Neural progenitor cell (in vitro differentiated cells): ENCODE results near the gene CDC42EP5. TPM values are rescaled to one million over a fixed set of nuclear protein-coding genes. Genes with fewer than 3 reads are reported as not detected.
"Not testable (repeated sequence)": the region's sequence is repeated elsewhere in the genome, so short reads cannot be mapped to it uniquely, and the experiment has no call there.

ENCODE experiments used
- DNase-seq: peaks from one replicate; pipeline ENCODE4 v3.0.0-alpha.2; 2016; ENCODE audit warnings: low spot score
- H2AFZ ChIP-seq: fragments of 200-600 bp; sonication (generic); replicated peaks from 2 replicates; pipeline ENCODE4 v1.6.1; 2016; ENCODE audit warnings: antibody characterized with exemption
- H3F3A ChIP-seq: fragments of 200-600 bp; sonication (generic); 2 replicates; pipeline ENCODE4 v1.6.1; 2016; ENCODE audit warnings: antibody characterized with exemption, low read depth
- H3K27ac ChIP-seq: fragments of 200-600 bp; sonication (generic); 2 replicates; pipeline ENCODE4 v1.5.1; 2016; ENCODE audit warnings: mild to moderate bottlenecking
- H3K27me3 ChIP-seq: fragments of 200-600 bp; sonication (generic); 2 replicates; pipeline ENCODE4 v1.6.1; 2016; ENCODE audit warnings: mild to moderate bottlenecking, moderate library complexity
- H3K36me3 ChIP-seq: fragments of 200-600 bp; sonication (generic); 2 replicates; pipeline ENCODE4 v1.5.1; 2016
- H3K4me1 ChIP-seq: fragments of 200-600 bp; sonication (generic); 2 replicates; pipeline ENCODE4 v1.6.1; 2016; ENCODE audit warnings: mixed run types
- H3K4me2 ChIP-seq: fragments of 200-600 bp; sonication (generic); 2 replicates; pipeline ENCODE4 v1.6.1; 2016
- H3K4me3 ChIP-seq: fragments of 200-600 bp; sonication (generic); 2 replicates; pipeline ENCODE4 v1.5.1; 2016
- H3K79me2 ChIP-seq: fragments of 200-600 bp; sonication (generic); 2 replicates; pipeline ENCODE4 v1.6.1; 2016; ENCODE audit warnings: low read depth
- H3K9ac ChIP-seq: fragments of 200-600 bp; sonication (generic); 2 replicates; pipeline ENCODE4 v1.6.1; 2016
- H3K9me3 ChIP-seq: fragments of 200-600 bp; sonication (generic); 2 replicates; pipeline ENCODE4 v1.5.1; 2016; ENCODE audit warnings: low read depth
- H4K20me1 ChIP-seq: fragments of 200-600 bp; sonication (generic); 2 replicates; pipeline ENCODE4 v1.6.1; 2016; ENCODE audit warnings: low read depth
- H3K27ac Mint-ChIP-seq: 3 replicates; pipeline ENCODE4 v1.8.0; 2021; ENCODE audit warnings: mixed read lengths
- H3K27me3 Mint-ChIP-seq: 2 replicates; pipeline ENCODE4 v1.8.0; 2022; ENCODE audit warnings: low read depth, mild to moderate bottlenecking, inconsistent platforms, moderate library complexity, mixed read lengths; ENCODE audit not compliant: insufficient read depth
- H3K36me3 Mint-ChIP-seq: 3 replicates; pipeline ENCODE4 v1.8.0; 2021; ENCODE audit warnings: mixed read lengths
- H3K4me1 Mint-ChIP-seq: 3 replicates; pipeline ENCODE4 v1.8.0; 2021; ENCODE audit warnings: mixed read lengths
- H3K4me3 Mint-ChIP-seq: 3 replicates; pipeline ENCODE4 v1.8.0; 2021; ENCODE audit warnings: mild to moderate bottlenecking, moderate library complexity, mixed read lengths
- H3K9me3 Mint-ChIP-seq: 3 replicates; pipeline ENCODE4 v1.8.0; 2020; ENCODE audit warnings: mixed read lengths
- CTCF ChIP-seq: fragments of 200-600 bp; sonication (generic); IDR thresholded peaks from 2 replicates; pipeline ENCODE4 v1.5.1; 2017; ENCODE audit warnings: antibody characterized with exemption, mild to moderate bottlenecking
- EZH2 ChIP-seq: fragments of 200-600 bp; sonication (generic); IDR thresholded peaks from 2 replicates; pipeline ENCODE4 v1.6.1; 2017; ENCODE audit warnings: antibody characterized with exemption, mild to moderate bottlenecking, moderate library complexity
- EZH2phosphoT487 ChIP-seq: fragments of 200-600 bp; sonication (generic); IDR thresholded peaks from 2 replicates; pipeline ENCODE4 v1.6.1; 2017; ENCODE audit warnings: antibody characterized with exemption
- total RNA-seq: library from RNA; depleted of rRNA; stranded (reverse); fragments of >200 nt; gene quantifications from 2 replicates; pipeline ENCODE4 v1.2.3, GENCODE V29; 2015; ENCODE audit warnings: low replicate concordance

The CDC42EP5 gene
- total RNA-seq, 1 donor from 2014 or later, result not detected

- Mint-ChIP-seq H3K4me1 (no peaks in the 10 kb centered on the region), H3K27me3 (peaks cover 3% of the 10 kb centered on the region), H3K9me3 (peaks cover 8% of the 10 kb centered on the region), H3K27ac (no peak within 1 kb of the TSS), H3K36me3 (no peaks in the 10 kb centered on the region), H3K4me3 (no peak within 1 kb of the TSS)
- no peak within 1 kb of the TSS for H3K4me2 ChIP-seq
- no peak for DNase-seq
- H3K79me2 ChIP-seq, result no peaks in the 10 kb centered on the region
- no peaks in the 10 kb centered on the region for H3K9me3 ChIP-seq
- no peaks in the 10 kb centered on the region for H3K27me3 ChIP-seq
- no peaks in the 10 kb centered on the region for H3K4me1 ChIP-seq
- no peaks in the 10 kb centered on the region for H3F3A ChIP-seq
- no peak for TF ChIP-seq EZH2
- no peak for TF ChIP-seq CTCF
- TF ChIP-seq EZH2phosphoT487, result no peak
- H3K9ac ChIP-seq, result no peak within 1 kb of the TSS
- no peak within 1 kb of the TSS for H3K4me3 ChIP-seq
- H4K20me1 ChIP-seq, result no peaks in the 10 kb centered on the region
- H3K27ac ChIP-seq, result no peak within 1 kb of the TSS
- H2AFZ ChIP-seq, result no peak within 1 kb of the TSS
- no peaks in the 10 kb centered on the region for H3K36me3 ChIP-seq
Observed at GRCh38 chr19:54502518-54503048, 29.5 kb upstream of the CDC42EP5 start, which contains the start of gene LAIR2. Gene LAIR2, plus strand, starts transcription at chr19:54502831. Its CDS starts 88 bp downstream, at chr19:54502919.

- not testable (repeated sequence) for H3K27me3 Mint-ChIP-seq, H3F3A ChIP-seq, H3K4me3 Mint-ChIP-seq, H3K36me3 ChIP-seq, H2AFZ ChIP-seq, H3K4me3 ChIP-seq, H3K9me3 Mint-ChIP-seq, H3K36me3 Mint-ChIP-seq, H3K9ac ChIP-seq, H3K27ac ChIP-seq, H3K27ac Mint-ChIP-seq, DNase-seq, H3K4me1 ChIP-seq, H3K9me3 ChIP-seq, H3K4me2 ChIP-seq, H3K4me1 Mint-ChIP-seq, H4K20me1 ChIP-seq, H3K27me3 ChIP-seq, H3K79me2 ChIP-seq
Observed at GRCh38 chr19:54498451-54498772, 25.3 kb upstream of the CDC42EP5 start.

GRCh38 chr19:54497747-54498450 is 24.8 kb upstream of the CDC42EP5 start:
- H3K79me2 ChIP-seq, H3K36me3 ChIP-seq, H3K27me3 Mint-ChIP-seq, H3K27me3 ChIP-seq, H3K36me3 Mint-ChIP-seq, H2AFZ ChIP-seq, DNase-seq, H4K20me1 ChIP-seq, H3K4me1 Mint-ChIP-seq, H3K27ac ChIP-seq, H3K9me3 Mint-ChIP-seq, H3K4me3 ChIP-seq, H3K9me3 ChIP-seq, H3K4me2 ChIP-seq, H3K4me3 Mint-ChIP-seq, H3K9ac ChIP-seq, H3K4me1 ChIP-seq, H3K27ac Mint-ChIP-seq, H3F3A ChIP-seq: not testable (repeated sequence)

- H4K20me1 ChIP-seq, H3K4me1 ChIP-seq, H3K4me1 Mint-ChIP-seq: not testable (repeated sequence)
Observed at GRCh38 chr19:54495284-54495683, 22.2 kb upstream of the CDC42EP5 start.

More at GRCh38 chr19:54495284-54495683, 22.2 kb upstream of the CDC42EP5 start:
- not testable (repeated sequence) for H3K9ac ChIP-seq, H3K36me3 Mint-ChIP-seq, H3K9me3 Mint-ChIP-seq, H3K27ac ChIP-seq, H3K79me2 ChIP-seq, H3K4me2 ChIP-seq, H3K27ac Mint-ChIP-seq, H3K36me3 ChIP-seq, H3F3A ChIP-seq, H3K4me3 ChIP-seq, H3K4me3 Mint-ChIP-seq, H2AFZ ChIP-seq, DNase-seq, H3K27me3 Mint-ChIP-seq, H3K27me3 ChIP-seq, H3K9me3 ChIP-seq
